Measurements from ENCODE around the gene C11orf52. TPM values are rescaled to one million over a fixed set of nuclear protein-coding genes. Genes with fewer than 3 reads are reported as not detected.

Gene C11orf52
- total and polyA plus RNA-seq, 11 donors, result 0.79 to 8.3 (median 2.1) TPM

DNA sequence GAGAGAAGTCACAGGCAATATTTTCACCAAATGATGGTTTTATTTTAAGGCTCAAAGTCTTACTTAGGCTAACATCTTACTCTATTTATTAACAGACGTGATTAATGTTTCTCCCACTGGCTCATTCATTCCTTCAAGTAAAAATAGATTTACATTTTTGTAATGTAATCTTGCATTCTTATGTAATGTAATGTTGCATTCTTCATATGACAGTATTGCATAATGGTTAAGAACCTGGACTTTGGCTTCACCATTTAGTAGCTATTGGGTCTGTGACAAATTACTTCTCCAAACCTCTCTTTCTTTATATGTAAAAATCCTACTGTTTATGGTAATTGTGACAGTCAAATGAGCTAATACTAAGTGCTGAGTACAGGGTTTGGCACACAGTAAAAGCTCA lies 15.2 kb downstream of the C11orf52 start:
- intact Hi-C loops (cut with DNase I), result loop anchor here in 7 of 10 donors (2.0 to 10.0 kb wide), 7 partner anchors 49 to 351 kb away; partner anchors contain the start of genes NKAPD1 (in 2 of the 7), PIH1D2 (in 2 of the 7), CFAP68 (in 1 of the 7) and FDXACB1 (in 1 of the 7)
- Histone ChIP-seq H3K9me3 (no peaks in the 10 kb centered on the region), H3K4me3 (no peak overlapping the region), H3K36me3 (no peaks in the 10 kb centered on the region), H3K27me3 (no peaks in the 10 kb centered on the region), H3K27ac (peak overlapping the region in 1 of 12 donors; percentile 2), H3K4me1 (peaks cover 0 to 41% (median 26%) of the 10 kb centered on the region in 12 donors)
- ATAC-seq, result no peak
- no peak for DNase-seq
- no peak for TF ChIP-seq POLR2A (IDR thresholded peaks at IDR 0.05)
- TF ChIP-seq, protein P1, sequence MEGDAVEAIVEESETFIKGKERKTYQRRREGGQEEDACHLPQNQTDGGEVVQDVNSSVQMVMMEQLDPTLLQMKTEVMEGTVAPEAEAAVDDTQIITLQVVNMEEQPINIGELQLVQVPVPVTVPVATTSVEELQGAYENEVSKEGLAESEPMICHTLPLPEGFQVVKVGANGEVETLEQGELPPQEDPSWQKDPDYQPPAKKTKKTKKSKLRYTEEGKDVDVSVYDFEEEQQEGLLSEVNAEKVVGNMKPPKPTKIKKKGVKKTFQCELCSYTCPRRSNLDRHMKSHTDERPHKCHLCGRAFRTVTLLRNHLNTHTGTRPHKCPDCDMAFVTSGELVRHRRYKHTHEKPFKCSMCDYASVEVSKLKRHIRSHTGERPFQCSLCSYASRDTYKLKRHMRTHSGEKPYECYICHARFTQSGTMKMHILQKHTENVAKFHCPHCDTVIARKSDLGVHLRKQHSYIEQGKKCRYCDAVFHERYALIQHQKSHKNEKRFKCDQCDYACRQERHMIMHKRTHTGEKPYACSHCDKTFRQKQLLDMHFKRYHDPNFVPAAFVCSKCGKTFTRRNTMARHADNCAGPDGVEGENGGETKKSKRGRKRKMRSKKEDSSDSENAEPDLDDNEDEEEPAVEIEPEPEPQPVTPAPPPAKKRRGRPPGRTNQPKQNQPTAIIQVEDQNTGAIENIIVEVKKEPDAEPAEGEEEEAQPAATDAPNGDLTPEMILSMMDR (IDR thresholded peaks at IDR 0.05), result no peak
- whole genome bisulfite sequencing, 4 donors, result 42 to 88% (median 56%) methylated on average over 1 of the region's 1 CpG

DNA sequence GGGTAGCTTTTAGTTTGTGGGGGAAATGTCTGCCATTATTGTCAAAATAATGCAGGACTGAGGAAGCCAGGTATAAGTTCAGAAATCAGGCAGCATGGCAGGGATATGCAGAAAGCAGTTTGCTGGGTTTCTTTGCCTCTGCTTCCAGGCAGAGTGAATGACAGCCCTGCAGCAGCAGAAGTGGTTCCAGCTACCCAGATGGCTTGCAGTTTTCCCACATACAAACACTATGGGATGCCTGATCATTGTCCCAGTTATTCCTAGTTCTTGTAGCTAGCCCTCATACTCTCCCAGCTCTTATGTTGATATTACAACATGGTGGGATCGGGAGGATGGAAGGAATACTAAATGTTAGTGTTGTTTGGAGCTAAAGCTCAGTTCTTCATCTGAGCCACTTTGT lies 15.6 kb downstream of the C11orf52 start:
- Histone ChIP-seq H3K4me3 (no peak overlapping the region), H3K9me3 (no peaks in the 10 kb centered on the region), H3K27ac (peak overlapping the region in 1 of 12 donors; percentile 2), H3K4me1 (peaks cover 0 to 45% (median 28%) of the 10 kb centered on the region in 12 donors), H3K27me3 (no peaks in the 10 kb centered on the region), H3K36me3 (no peaks in the 10 kb centered on the region)
- ATAC-seq (no peak), DNase-seq (peak in 1 of 5 donors; percentile 0)
- 88 to 95% (median 95%) methylated on average over 1 of the region's 1 CpG for WGBS, 4 donors
- TF ChIP-seq, protein P1 (IDR thresholded peaks at IDR 0.05), result no peak
- no peak for TF ChIP-seq POLR2A (IDR thresholded peaks at IDR 0.05)
- intact Hi-C loops (cut with DNase I), result loop anchor here in 7 of 10 donors (5.0 to 10.0 kb wide), 6 partner anchors 57 to 350 kb away; partner anchors contain the start of genes NKAPD1 (in 2 of the 7), PIH1D2 (in 2 of the 7), CFAP68 (in 1 of the 7) and FDXACB1 (in 1 of the 7)

DNA sequence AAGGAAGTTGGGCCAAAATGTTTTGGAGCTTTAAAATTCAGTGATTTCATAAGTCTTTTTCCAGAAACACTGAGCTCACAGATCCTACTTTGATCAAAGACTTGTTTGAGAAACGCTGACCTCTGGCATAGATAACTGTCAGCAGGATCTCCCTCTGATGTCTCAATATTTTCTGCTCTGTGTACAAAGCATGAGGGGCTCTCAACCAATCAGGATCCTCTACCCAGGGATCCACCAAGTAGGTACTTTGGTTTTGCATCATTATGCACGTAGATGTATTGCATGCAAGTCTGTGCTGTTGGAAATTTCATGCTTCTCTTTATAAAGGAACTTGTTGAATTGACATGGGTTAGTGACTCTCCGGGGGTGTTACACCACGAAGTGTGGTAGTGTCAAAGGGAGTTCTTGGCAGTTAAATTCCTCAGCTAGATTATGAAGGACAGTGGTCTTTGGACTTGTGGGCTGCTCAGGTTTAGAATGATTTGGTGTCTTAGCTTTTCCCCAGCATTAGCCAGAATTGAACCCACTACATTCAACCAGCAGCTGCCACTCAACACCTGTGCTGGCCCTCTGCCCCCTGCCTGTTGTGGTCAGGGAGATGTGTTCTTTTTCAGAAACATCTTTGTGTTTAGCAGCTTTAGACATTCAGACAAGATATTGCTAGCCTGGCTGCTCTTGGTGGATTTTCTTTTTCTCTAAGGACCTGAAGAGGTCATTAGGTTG lies 16.8 kb downstream of the C11orf52 start:
- peak overlapping the region in 1 of 12 donors; percentile 73 for H3K4me3 ChIP-seq
- H3K27ac ChIP-seq, result peak overlapping the region in 10 of 12 donors; percentile 44 to 86 (median 70)
- intact Hi-C loops (cut with DNase I), result loop anchor here in 8 of 10 donors (5.0 to 10.0 kb wide), 4 partner anchors 42 to 349 kb away; partner anchors contain the start of genes NKAPD1 (in 1 of the 8), PIH1D2 (in 1 of the 8), SDHD (in 1 of the 8) and TIMM8B (in 1 of the 8)
- 51 to 63% (median 60%) methylated on average over 4 of the region's 4 CpGs for WGBS, 4 donors
- ATAC-seq, result no peak
- H3K27me3 ChIP-seq, result no peaks in the 10 kb centered on the region
- H3K9me3 ChIP-seq, result no peaks in the 10 kb centered on the region
- TF ChIP-seq, protein P1 (IDR thresholded peaks at IDR 0.05), result no peak
- TF ChIP-seq POLR2A (IDR thresholded peaks at IDR 0.05), result no peak
- peaks cover 0 to 55% (median 36%) of the 10 kb centered on the region in 12 donors for H3K4me1 ChIP-seq
- no peaks in the 10 kb centered on the region for H3K36me3 ChIP-seq
- DNase-seq, result peak in 1 of 5 donors; percentile 0

DNA sequence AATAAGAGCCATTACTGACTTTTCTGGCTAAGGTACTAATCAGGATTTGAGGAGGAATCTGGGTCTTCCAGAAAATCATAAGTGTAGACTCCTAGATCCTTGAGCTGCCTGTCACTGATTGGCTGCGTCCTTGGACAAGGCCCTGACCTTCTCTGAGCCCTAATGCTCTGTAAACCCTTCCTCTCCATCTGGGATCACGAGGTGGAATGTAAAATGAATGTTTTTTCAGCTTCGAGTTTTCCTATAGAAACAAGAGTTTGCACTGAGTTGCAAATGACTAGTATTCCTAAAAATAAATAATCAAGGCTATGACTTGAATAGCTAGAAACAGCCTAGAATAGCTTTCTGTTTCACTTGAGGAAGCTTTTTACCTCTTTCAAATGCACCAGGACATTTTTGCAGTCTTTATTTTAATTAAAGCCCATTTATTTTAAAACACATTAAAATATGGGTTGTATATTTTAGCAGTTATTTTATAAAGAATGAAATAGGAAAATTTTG lies 17.4 kb downstream of the C11orf52 start:
- H3K27me3 ChIP-seq, result no peaks in the 10 kb centered on the region
- H3K36me3 ChIP-seq, result no peaks in the 10 kb centered on the region
- WGBS, 4 donors, result 29 to 52% (median 43%) methylated on average over 3 of the region's 3 CpGs
- DNase-seq (no peak), ATAC-seq (no peak)
- no peak for TF ChIP-seq POLR2A (IDR thresholded peaks at IDR 0.05)
- TF ChIP-seq, protein P1 (IDR thresholded peaks at IDR 0.05), result no peak
- H3K4me3 ChIP-seq, result peak overlapping the region in 8 of 12 donors; percentile 63 to 85 (median 73)
- H3K4me1 ChIP-seq, result peaks cover 0 to 59% (median 36%) of the 10 kb centered on the region in 12 donors
- H3K9me3 ChIP-seq, result no peaks in the 10 kb centered on the region
- H3K27ac ChIP-seq, result peak overlapping the region in 10 of 12 donors; percentile 44 to 86 (median 70)
- intact Hi-C loops (cut with DNase I), result loop anchor here in 8 of 10 donors (5.0 to 10.0 kb wide), 4 partner anchors 41 to 349 kb away; partner anchors contain the start of genes NKAPD1 (in 1 of the 8), PIH1D2 (in 1 of the 8), SDHD (in 1 of the 8) and TIMM8B (in 1 of the 8)
